Stimulated activated naive B cell treated with anti-CD40 and anti-IgM and Interleukin-4, amounts not matched to agents 10 μg/mL and 1 μg/mL and 100 μg/mL, for 72 hours (primary cell): ENCODE results near the gene GPX4.

Experiments
- ATAC-seq, 2 donors: fragments of 150-1000 bp; cut with Tn5 transposase; replicated peaks; 2 replicates each; pipeline ENCODE4 v1.10.0; 2021; ENCODE audit warnings: moderate library complexity in 1 of 2
- DNase-seq: peaks from one replicate; pipeline ENCODE4 v3.0.0; 2021
- H3K27ac Mint-ChIP-seq: one replicate; pipeline ENCODE4 v1.8.0; 2022; ENCODE audit warnings: mild to moderate bottlenecking, mixed read lengths
- H3K27me3 Mint-ChIP-seq, 2 donors: one replicate each; pipeline ENCODE4 v1.8.0; 2022; ENCODE audit warnings: mixed read lengths in 2 of 2
- H3K36me3 Mint-ChIP-seq, 2 donors: one replicate each; pipeline ENCODE4 v1.8.0; 2022; ENCODE audit warnings: mixed read lengths in 2 of 2, mild to moderate bottlenecking in 1 of 2
- H3K4me1 Mint-ChIP-seq, 2 donors: one replicate each; pipeline ENCODE4 v1.8.0; 2022; ENCODE audit warnings: mixed read lengths in 2 of 2, mild to moderate bottlenecking in 1 of 2
- H3K4me3 Mint-ChIP-seq, 2 donors: one replicate each; pipeline ENCODE4 v1.8.0; 2022; ENCODE audit warnings: mild to moderate bottlenecking in 2 of 2, mixed read lengths in 2 of 2, moderate library complexity in 1 of 2
- H3K9me3 Mint-ChIP-seq, 2 donors: one replicate each; pipeline ENCODE4 v1.8.0; 2022; ENCODE audit warnings: mixed read lengths in 2 of 2, mild to moderate bottlenecking in 1 of 2

The GPX4 gene

DNA sequence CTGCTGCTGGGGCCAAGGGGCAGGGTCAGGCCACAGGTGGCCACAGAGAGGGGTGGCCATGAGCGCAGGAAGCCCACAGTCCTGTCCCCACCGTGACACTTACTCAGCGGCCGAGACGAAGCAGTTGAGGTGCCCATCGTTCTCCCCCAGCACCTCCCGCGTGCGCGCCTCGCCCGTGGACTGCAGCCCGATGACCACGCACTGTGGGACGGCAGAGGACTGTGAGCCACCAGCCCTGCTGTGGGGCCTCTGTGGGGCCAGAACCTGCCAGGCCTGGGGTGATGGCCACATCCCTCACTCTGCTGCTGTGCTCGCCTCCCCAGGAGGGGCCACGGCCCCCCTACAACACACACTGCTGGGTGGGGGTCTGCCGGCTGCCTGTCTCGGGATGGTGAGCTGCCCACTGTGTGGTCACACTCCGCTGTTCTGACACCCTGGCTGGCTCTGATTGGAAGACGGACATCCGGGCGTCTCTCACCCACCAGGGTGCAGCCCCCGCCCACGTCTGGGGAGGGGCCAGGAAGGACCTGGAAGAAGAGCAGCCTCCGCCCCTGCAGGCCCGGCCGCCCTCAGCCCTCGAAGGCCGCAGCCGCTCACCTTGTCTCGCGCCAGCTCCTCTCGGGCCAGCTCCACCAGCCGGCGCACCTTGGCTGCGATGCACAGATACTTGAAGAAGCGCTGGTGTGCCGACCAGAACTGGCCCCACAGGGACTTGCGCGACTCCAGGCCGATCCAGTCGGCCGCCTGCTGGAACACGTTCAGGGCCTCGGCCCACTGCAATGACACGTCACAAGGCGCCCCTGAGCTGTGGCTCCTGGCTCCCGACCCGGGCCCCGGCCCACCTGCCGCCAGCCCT is 13.2 kb downstream of the GPX4 start:
- Mint-ChIP-seq H3K27me3 (no peaks in the 10 kb centered on the region), H3K4me3 (no peak overlapping the region), H3K27ac (no peak overlapping the region), H3K9me3 (no peaks in the 10 kb centered on the region), H3K4me1 (peaks cover 1 to 9% of the 10 kb centered on the region in 2 donors), H3K36me3 (peaks cover 37 to 41% of the 10 kb centered on the region in 2 donors)
- ATAC-seq (no peak), DNase-seq (no peak)

DNA sequence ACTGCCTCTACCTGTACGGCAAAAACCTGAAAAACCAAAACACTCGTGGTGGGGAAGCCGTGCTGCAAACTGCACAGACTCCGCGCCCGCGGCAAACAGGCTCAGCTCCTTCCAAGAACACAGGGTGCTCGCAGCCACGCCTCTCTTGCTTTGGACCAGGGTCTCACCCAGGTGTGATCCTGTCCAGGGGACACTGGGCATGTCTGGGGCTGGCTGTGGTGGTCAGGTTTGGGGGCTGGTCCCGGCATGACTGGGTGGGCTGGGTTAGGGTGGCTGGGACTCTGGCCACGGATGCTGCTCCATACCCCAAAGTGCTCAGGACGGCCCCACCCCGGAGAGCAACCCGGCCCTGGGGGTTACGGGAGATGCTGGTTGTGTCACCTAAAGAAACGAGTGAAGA is 13.9 kb downstream of the GPX4 start:
- Mint-ChIP-seq H3K27me3 (no peaks in the 10 kb centered on the region), H3K4me1 (peaks cover 1 to 9% of the 10 kb centered on the region in 2 donors), H3K9me3 (no peaks in the 10 kb centered on the region), H3K27ac (no peak overlapping the region), H3K36me3 (peaks cover 37 to 45% of the 10 kb centered on the region in 2 donors), H3K4me3 (no peak overlapping the region)
- ATAC-seq (no peak), DNase-seq (no peak)

DNA sequence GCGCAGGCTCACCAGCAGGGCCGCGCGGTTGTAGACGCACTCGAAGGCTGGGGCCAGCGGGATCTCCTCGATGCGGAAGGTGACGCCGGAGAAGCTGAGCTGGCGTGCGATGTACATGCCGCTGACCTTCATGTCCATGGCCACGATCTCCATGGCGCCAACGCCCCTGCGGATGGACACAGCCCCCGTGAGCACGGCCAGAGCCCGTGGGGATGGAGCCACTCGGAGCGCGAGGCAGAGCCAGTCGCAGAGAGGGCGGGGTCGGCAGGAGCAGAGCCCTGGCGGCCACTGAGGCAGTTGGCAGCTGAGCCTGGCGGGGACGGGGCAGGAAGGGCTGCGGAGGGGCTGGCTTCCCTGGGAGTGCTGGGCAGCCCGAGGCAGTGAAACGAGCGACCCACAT is 15.2 kb downstream of the GPX4 start:
- ATAC-seq, result no peak
- peaks cover 41 to 55% of the 10 kb centered on the region in 2 donors for H3K36me3 Mint-ChIP-seq
- H3K27ac Mint-ChIP-seq, result no peak overlapping the region
- H3K4me3 Mint-ChIP-seq, result no peak overlapping the region
- no peaks in the 10 kb centered on the region for H3K27me3 Mint-ChIP-seq
- no peak for DNase-seq
- H3K9me3 Mint-ChIP-seq, result no peaks in the 10 kb centered on the region
- peaks cover 0 to 2% of the 10 kb centered on the region in 2 donors for H3K4me1 Mint-ChIP-seq

DNA sequence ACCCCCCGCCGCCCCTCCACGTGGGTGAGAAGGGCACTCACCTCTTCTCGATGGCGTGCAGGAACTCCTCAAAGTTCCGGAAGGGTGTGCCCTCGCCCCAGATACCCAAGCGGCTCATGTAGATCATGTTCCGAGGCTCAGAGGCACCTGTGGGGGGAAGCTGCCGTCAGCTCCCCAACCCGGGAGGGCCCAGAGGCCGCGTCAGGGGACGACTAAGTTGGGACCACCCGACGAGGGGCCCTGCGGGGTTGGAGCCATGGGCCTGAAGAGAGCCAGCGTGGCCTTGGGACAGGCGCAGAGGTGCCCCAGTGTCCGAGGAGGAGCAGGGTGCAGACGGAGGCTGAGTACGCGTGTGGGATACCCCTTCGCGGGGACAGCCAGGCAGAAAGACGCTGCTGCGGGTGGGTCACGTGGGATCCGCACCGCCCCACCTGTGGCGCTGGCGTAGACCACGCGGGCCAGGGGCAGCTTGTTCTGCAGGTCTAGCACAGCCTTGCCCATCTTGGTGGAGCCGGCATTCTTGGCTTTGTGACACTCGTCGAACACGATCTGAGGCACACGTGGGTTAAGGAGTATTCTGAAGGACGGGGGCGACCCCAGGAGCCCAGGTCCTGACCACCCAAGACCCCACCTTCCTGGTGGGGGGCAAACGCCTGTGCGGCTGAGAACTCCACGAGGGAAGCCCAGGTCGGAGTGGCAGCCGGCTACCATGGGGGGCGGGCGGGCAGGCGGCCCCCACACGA is 15.9 kb downstream of the GPX4 start:
- Mint-ChIP-seq H3K27ac (no peak overlapping the region), H3K9me3 (no peaks in the 10 kb centered on the region), H3K4me1 (peaks cover 0 to 2% of the 10 kb centered on the region in 2 donors), H3K4me3 (no peak overlapping the region), H3K36me3 (peaks cover 40 to 59% of the 10 kb centered on the region in 2 donors), H3K27me3 (no peaks in the 10 kb centered on the region)
- ATAC-seq, result no peak
- no peak for DNase-seq

DNA sequence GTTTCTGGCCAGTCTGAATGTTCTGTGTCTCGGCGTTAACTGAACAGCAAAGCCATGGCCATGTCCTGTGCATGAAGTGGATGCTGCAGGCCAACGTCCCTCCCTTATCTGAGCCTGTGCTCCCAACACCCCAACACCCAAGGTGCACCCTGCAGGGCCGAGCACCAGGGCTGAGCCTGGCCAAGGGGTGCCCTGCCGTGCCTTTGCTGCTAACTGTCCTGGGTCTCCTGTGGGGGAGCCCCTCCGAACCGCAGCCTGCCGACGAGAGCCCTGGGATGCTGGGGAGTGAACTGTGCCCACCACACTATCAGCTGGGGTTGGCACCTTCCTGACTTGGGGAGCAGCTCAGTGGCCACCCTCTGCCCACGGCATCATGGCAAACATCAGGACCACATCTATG is 17.6 kb downstream of the GPX4 start:
- Mint-ChIP-seq H3K4me1 (peaks cover 0 to 2% of the 10 kb centered on the region in 2 donors), H3K36me3 (peaks cover 39 to 62% of the 10 kb centered on the region in 2 donors), H3K4me3 (no peak overlapping the region), H3K27ac (no peak overlapping the region), H3K9me3 (no peaks in the 10 kb centered on the region), H3K27me3 (no peaks in the 10 kb centered on the region)
- no peak for DNase-seq
- ATAC-seq, result no peak

DNA sequence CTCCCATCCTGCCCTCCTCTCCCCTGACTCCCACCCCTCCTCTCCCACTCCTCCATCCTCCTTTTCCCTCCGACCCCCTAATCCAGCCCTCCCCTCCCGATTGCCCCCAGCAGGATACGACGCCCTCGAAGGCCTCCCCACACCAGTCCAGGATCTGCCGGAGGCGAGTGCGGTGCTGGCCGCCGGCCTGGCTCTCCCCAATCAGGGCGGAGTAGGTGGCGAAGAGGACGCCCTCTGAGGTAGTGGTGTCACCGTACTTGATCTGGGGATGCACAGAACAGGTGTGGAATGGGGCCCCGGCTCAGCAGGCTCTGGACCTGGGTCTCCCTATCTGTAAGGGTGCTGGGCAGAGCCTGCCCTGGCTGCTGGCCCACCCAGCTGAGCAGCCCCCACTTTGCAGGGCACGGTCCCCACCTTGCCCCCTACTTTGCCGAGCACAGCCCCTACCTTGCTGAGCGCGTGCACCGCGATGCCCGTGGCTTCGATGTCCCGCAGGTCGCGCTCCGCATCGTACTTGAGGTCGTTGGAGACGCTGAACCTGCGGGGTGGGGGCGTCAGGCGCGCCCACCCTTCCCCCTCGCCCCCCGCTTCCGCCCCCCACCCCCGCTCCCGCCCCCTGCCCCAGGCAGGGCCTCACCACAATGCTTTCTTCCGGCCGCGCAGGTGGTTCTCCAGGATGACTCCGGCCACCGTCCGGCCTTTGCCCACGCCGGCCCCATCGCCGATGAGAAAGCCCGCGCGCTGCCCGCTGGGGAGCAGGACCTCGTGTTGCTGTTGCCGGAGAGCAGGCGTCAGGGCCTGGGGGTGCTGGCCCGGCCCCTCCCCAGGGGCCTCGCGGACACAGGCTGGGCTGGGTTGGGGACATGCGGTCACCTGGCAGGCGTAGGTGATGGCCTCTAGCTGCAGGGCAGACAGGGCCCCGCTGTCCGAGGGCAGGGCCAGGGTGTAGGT is 18.5 kb downstream of the GPX4 start:
- Mint-ChIP-seq H3K27me3 (no peaks in the 10 kb centered on the region), H3K4me3 (no peak overlapping the region), H3K9me3 (no peaks in the 10 kb centered on the region), H3K27ac (peak overlapping the region; percentile 59), H3K36me3 (peaks cover 38 to 67% of the 10 kb centered on the region in 2 donors), H3K4me1 (peaks cover 6% of the 10 kb centered on the region in 2 donors)
- DNase-seq (no peak), ATAC-seq (no peak)

DNA sequence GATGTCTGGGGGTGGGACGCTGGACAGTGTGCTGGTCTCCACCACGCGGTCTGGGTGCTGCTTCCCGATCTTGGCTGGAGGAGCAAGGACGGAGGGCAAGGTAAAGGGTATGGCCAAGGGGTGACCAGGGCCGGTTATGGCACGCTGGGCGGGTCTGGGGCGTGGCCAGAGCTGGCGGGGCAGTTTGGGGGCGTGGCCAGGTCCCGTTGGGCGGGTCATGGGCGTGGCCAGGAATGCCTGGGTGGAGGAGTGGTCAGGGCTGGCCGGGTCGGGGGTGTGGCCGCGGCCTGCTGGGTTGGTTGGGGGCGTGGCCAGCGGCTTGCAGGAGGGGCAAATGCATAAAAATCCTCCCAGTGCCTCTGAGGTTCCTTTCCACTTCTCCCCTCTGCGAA is 19.2 kb downstream of the GPX4 start:
- no peaks in the 10 kb centered on the region for H3K9me3 Mint-ChIP-seq
- peak; percentile 75 to 83 for ATAC-seq
- peak; percentile 52 for DNase-seq
- peaks cover 39 to 67% of the 10 kb centered on the region in 2 donors for H3K36me3 Mint-ChIP-seq
- H3K4me1 Mint-ChIP-seq, result peaks cover 6% of the 10 kb centered on the region in 2 donors
- no peak overlapping the region for H3K27ac Mint-ChIP-seq
- no peak overlapping the region for H3K4me3 Mint-ChIP-seq
- no peaks in the 10 kb centered on the region for H3K27me3 Mint-ChIP-seq

DNA sequence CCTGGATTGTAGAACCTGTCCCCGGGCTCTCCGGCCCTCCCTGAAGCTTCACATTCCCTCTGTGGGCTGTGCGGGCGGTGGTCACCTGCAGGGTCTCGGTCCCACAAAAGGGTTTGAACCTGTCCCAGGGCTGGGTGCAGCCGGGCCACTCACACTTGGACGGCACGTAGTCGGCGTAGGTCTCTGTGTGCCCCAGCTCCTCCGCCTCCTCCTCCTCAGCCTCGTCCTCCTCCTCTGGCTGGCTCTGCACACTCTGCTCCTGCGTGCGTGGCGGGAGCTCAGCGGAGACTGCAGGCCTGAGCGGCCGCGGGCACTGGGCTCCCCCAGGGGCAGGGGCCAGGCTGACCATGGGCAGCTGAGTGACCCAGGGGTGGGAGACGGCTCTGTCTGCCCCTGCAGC is 19.6 kb downstream of the GPX4 start:
- no peaks in the 10 kb centered on the region for H3K9me3 Mint-ChIP-seq
- peaks cover 6% of the 10 kb centered on the region in 2 donors for H3K4me1 Mint-ChIP-seq
- H3K36me3 Mint-ChIP-seq, result peaks cover 39 to 64% of the 10 kb centered on the region in 2 donors
- ATAC-seq, result no peak
- DNase-seq, result no peak
- no peak overlapping the region for H3K4me3 Mint-ChIP-seq
- H3K27ac Mint-ChIP-seq, result no peak overlapping the region
- no peaks in the 10 kb centered on the region for H3K27me3 Mint-ChIP-seq

DNA sequence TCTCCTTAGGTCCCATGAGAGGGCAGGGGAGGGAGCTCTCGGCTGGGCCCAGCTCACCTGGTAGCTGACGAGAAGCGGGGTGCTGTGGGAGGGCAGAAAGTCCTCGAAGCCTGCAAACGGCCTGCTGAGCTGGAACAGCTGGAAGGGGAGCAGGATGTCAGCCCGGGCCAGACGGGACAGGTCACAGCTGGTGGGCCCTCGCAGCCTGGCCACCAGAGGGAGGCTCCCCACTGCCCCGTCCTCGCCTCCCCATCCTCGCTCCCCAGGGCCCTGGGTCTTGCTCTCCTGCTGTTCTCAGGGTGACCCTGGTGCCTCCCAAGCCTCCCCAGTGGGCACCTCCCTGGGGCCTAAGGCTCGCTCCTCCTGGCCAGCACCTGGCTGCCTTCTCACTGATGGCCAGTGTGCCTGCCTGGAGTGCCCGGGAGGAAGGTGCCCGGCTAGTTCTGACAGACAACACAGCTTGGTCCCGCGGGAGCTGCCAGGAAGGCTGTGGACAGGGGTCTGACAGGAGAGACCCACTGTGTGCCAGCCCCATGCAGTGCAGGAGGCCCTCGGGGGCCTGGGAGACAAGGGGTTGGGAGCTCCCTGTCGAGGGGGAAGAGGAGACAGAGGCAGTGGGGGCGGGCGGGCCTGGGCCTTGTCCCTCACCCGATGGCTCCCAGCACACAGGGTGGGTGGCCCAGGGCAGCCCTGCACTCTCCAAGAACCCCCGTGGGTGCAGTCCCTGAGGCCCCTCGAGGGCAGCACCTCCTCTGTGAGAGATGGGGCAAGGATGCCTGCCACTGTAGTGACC is 20.3 kb downstream of the GPX4 start:
- DNase-seq (no peak), ATAC-seq (no peak)
- Mint-ChIP-seq H3K36me3 (peaks cover 35 to 57% of the 10 kb centered on the region in 2 donors), H3K4me1 (peaks cover 6% of the 10 kb centered on the region in 2 donors), H3K27ac (no peak overlapping the region), H3K4me3 (no peak overlapping the region), H3K27me3 (no peaks in the 10 kb centered on the region), H3K9me3 (no peaks in the 10 kb centered on the region)

DNA sequence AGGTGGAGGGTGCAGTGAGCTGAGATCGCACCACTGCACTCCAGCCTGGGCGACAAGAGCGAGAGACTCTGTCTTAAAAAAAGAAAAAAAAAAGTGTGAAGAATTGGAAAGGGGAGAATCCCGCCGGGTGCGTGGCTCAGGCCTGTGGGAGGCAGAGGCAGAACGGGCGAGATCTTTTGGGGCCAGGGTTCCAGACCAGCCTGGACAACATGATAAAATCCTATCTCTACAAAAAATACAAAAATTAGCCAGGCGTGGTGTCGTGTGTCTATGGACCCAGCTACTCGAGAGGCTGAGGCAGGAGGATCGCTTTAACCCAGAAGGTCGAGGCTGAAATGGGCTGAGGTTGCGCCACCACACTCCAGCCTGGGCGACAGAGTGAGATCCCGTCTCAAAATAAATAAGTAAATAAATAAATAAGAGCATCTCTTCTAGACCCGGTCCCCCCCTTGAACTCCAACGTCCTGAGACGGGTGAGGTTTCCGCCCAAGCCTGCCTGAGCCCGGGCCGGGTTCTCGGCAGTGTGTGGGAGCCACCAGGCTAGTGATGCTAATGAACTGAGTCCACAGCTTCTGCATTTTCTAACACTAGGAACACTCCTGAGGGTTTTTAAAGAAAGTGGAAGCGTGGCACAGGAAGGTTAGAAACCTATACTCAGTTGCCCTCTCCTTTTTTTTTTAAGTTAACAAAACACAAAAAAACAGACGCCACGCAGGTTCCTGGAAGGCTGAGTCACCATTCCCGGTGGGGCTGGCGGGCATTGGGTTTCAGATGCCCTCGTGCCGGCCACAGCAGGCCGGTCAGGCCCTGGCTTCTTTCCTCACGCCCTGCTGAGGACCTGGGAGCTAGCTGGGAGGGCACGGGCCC is 22.0 kb downstream of the GPX4 start:
- Mint-ChIP-seq H3K4me1 (peaks cover 10 to 21% of the 10 kb centered on the region in 2 donors), H3K36me3 (peaks cover 29 to 46% of the 10 kb centered on the region in 2 donors), H3K27ac (peak overlapping the region; percentile 67), H3K9me3 (no peaks in the 10 kb centered on the region), H3K4me3 (no peak overlapping the region), H3K27me3 (no peaks in the 10 kb centered on the region)
- DNase-seq (no peak), ATAC-seq (no peak)

DNA sequence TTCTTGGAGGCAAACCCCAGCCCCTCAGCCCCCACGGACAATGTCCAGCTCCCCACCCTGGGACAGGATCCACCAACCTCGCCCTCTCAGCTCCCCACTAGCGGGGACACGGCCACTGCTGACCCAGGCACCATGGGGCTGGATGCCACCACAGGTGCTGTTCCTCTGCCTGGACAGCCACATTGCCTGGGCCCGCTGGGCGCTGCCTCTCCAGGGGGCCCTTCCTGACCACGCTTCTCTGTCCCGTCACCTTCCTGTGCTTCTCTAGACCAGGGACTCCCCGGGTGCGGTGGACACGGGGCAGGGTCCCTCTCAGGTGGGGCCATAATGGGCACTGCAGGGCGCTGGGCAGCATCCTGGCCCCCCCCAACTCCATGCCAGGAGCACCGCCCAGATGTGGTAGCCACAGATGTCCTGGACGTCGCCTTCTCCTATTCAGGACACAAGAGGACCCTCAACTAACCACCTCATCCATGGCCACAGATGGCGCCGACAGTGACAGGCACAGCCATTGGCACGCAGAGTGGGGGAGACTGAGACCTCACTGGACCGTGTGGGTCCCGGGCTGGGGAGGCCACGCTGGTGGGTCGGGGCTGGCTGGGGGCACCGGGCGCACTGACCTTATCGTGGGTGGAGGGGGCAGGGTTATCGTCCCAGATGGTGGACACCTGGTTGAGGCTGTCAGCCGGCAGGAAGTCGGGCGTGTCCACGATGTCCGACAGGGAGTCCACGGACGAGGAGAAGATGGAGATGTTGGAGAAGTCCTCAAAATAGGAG is 23.4 kb downstream of the GPX4 start:
- Mint-ChIP-seq H3K4me3 (no peak overlapping the region), H3K36me3 (peaks cover 21 to 33% of the 10 kb centered on the region in 2 donors), H3K27ac (peak overlapping the region; percentile 51), H3K9me3 (no peaks in the 10 kb centered on the region), H3K27me3 (no peaks in the 10 kb centered on the region), H3K4me1 (peaks cover 17 to 30% of the 10 kb centered on the region in 2 donors)
- ATAC-seq, result no peak
- no peak for DNase-seq

DNA sequence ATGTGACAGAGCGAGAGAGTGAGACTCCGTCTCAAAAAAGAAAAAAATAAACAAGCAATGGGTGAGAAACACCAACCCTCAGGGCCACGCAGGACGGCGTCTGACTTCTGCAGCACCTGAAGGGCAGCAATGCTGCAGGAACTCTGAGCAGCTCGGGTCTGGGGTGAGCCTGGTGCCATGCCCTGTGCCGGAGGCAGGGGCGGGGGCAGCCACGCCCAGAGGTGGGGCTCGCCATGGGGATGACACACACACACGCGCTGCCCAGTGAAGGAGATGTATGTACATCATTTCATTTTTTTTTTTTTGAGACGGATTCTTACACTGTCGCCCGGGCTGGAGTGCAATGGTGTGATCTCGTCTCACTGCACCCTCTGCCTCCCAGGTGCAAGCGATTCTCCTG is 24.3 kb downstream of the GPX4 start:
- Mint-ChIP-seq H3K4me3 (no peak overlapping the region), H3K4me1 (peaks cover 14 to 35% of the 10 kb centered on the region in 2 donors), H3K27me3 (no peaks in the 10 kb centered on the region), H3K9me3 (no peaks in the 10 kb centered on the region), H3K36me3 (peaks cover 17 to 27% of the 10 kb centered on the region in 2 donors), H3K27ac (no peak overlapping the region)
- no peak for DNase-seq
- ATAC-seq, result no peak
